Fibroblast of mammary gland (primary cell): Measurements from ENCODE around the gene MEF2D.
A peak's percentile ranks its signal among the peaks of the same experiment; 100 is the strongest.

ENCODE experiments used
- DNase-seq: peaks from one replicate; pipeline ENCODE4 v3.0.0-alpha.2; 2010; ENCODE audit warnings: low read depth
- H3K4me3 ChIP-seq: 2 replicates; pipeline ENCODE4 v1.5.1; 2011; ENCODE audit warnings: low read depth, mild to moderate bottlenecking, low read length, moderate library complexity; ENCODE audit not compliant: control insufficient read depth
- TF ChIP-seq, protein P1 (sequence below): conservative IDR thresholded peaks from 2 replicates; pipeline ENCODE4 v1.5.1; 2011; ENCODE audit warnings: low read depth, low read length, inconsistent platforms; ENCODE audit not compliant: control insufficient read depth, insufficient read depth

MEF2D gene

DNA sequence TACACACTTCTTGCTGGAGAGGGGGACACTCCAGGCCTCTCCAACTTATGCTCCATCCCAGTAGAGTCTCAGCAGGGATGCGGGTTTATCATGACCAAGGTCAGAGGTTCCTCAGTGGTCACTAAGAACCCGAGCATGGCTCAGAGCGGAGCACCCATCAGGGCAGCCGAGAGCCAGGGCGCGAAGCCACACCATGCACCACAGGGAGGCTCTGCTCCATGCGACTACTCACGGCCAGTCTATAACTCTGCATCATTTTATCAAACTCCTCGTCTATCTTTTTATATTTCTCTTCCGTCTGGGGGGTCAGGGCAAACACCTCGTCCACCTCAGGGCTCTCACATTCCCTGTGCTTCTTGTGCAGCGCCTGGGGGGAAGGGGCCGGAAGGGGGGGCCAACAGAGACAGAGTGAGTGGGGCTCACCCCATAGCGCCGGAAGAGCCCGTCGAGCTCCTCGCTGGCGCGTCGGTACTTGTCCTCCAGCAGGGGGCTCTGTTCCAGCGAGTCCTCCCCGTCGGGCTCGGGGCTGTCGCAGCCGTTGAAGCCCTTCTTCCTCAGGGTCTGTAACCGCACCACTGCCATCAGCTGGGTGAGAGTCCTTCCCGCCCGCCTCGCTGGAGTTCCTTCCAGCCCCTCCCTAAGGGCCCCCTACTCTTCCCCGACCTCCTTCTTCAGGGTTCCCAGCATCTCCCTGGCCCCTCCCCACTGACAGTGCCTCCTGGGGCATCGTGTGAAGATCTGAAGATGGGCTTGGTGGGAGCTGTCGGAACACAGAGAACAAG lies 20.0 kb downstream of the MEF2D start:
- TF ChIP-seq, protein P1, sequence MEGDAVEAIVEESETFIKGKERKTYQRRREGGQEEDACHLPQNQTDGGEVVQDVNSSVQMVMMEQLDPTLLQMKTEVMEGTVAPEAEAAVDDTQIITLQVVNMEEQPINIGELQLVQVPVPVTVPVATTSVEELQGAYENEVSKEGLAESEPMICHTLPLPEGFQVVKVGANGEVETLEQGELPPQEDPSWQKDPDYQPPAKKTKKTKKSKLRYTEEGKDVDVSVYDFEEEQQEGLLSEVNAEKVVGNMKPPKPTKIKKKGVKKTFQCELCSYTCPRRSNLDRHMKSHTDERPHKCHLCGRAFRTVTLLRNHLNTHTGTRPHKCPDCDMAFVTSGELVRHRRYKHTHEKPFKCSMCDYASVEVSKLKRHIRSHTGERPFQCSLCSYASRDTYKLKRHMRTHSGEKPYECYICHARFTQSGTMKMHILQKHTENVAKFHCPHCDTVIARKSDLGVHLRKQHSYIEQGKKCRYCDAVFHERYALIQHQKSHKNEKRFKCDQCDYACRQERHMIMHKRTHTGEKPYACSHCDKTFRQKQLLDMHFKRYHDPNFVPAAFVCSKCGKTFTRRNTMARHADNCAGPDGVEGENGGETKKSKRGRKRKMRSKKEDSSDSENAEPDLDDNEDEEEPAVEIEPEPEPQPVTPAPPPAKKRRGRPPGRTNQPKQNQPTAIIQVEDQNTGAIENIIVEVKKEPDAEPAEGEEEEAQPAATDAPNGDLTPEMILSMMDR = peak; percentile 54
- H3K4me3 ChIP-seq = no peak overlapping the region
- peak; percentile 49 for DNase-seq

DNA sequence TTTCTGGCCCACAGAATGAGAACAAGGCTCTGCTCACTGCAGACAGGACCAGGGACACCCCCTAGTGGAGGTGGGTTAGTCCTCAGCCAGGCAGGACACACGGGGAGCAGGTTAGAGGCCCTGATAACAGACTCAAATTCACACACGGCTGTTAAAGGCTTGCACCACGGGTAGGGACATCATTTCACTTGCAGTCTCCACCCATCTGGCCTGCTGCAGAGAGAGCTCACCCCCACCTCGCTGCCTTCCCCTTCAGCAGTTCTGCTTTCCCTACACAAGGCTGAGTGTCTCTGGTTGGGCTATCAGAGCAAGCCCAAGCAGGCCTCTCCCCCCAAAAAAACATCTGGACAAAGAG lies 20.6 kb downstream of the MEF2D start:
- no peak overlapping the region for H3K4me3 ChIP-seq
- no peak for DNase-seq
- TF ChIP-seq, protein P1 = peak; percentile 19

DNA sequence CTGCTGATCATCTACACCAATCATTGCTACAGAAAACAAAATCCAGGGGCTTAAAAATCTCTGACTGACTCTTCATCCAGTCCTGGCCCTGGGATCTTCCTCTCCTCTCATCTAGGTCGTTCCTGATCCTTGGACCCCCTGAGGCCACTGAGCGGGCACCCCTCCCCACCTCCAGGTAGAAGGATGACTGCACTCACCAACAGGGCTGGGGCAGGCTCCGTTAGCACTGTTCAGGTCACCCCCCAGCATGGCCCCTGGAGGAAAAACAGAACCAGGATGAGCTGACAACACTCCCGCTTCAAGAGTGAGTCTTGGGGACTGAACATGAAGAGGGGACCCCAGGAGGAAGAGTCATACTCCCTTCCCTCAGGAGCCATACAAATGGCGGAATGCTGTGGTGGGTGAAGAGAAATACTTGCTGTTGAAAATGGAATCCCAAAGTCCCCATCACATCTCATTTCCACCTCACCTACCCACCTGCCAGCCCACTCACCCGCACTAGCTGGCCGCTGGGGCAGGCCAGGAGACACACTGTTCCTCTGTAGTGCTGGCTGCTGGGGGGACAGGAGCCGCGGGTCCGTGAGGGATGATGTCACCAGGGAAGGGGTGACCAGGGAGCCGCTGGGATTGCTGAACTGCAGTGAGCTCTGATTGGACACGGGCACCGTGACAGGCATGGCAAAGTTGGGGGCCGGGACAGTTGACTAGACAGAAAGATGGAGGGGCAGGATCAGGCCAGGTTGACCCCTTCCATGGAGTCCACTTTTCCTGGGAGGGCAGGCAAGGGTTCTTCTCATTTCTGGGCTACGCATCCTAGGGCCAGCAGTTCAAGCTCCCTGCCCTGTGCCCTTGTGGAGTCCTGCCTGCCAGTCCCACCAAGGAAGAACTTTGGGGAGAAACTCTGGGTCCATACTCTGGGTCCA lies 21.2 kb downstream of the MEF2D start:
- TF ChIP-seq, protein P1 = no peak
- H3K4me3 ChIP-seq = no peak overlapping the region
- no peak for DNase-seq

DNA sequence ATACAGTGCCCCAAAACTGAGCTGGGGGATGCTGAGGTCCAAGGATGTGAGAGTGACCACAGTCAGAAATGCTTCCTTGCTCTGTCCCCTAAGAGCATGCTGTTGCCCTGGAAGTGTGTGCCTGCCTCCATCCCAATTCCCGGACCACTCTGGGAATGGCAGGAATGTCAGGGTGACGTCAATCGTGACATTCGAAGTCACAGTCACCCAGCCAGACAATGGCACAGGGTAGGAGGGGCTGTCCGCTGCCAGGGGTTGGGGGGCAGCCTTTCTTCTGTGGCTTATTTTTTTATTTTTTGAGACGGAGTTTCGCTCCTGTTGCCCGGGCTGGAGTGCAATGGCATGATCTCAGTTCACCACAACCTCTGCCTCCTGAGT lies 22.3 kb downstream of the MEF2D start:
- no peak for DNase-seq
- TF ChIP-seq, protein P1 = no peak
- no peak overlapping the region for H3K4me3 ChIP-seq

DNA sequence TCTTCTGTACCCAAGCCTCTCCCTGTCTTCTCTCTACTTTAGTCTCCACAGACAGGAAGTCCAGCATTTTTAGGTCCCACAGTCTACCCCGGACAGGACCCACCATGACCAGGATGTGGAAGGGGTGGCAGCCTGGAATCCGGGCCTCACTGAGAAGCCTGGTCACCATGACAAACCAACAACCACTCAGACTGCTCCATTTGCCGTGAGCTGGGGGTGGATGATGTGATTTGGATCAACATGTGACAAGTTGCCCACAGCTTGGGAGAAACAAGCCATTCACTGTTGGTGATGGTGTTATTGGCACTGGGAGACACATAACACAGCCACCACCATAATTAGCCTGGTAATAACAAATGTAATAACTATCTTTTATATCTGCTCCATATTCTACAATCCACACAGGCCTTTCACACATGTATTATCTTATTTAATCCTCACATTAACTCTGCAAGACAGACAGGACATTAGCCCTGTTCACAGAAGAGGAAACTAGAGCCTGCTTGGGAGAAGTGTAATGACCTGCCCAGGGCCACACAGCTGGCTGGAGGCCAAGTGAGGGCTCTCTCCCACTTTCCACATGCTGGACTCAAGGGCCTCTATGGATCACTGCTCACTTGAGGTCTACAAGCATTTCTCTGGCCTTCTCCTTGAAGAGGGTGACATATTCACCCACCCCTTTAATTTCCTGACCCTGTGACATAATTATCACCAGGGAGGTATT lies 22.9 kb downstream of the MEF2D start:
- peak; percentile 52 for DNase-seq
- TF ChIP-seq, protein P1 = no peak
- no peak overlapping the region for H3K4me3 ChIP-seq

DNA sequence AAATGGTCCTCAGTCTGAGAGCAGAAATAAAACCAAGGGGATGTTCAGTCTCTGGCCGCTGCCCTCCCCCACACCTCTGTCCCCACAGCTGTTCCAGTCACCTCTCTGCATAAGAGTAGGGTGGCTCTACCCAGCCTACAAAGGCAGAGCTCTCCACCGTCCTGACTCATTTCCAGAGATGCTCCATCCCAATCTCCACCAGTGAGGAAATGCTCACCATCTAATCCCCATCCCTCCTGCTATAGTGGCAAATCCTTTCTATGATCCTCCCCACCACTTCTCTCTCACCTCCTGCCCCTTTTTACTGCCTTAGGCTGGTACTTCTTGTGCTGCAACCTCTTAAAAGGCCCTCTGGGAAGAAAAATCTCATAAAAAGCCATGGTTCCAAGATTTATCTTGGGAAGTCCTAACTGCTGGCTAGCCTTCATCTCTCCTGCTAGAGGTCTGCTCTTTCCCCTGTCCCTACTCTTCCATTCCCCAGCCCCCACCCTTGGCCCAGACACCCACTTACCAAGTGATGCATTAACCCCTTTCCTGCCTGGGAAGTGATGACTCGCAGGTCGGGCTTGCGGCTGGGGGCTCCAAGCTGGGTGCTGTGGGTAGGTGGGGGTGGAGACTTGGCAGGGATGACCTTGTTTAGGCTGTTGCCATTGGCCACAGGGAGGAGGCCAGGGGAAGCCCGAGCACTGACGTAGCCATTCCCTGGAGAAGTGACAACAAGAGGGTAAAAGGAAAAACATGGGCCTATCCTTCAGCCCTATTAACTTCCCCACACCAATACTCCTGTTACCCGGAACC lies 23.9 kb downstream of the MEF2D start:
- TF ChIP-seq, protein P1 = no peak
- no peak overlapping the region for H3K4me3 ChIP-seq
- peak; percentile 89 for DNase-seq
